ENCODE data around the gene CPD.

GRCh38 chr17:30379903-30380381 is 1.2 kb downstream of the CPD start:
- no peak for TF ChIP-seq CTCF (IDR thresholded peaks at IDR 0.05; ENCODE audit: insufficient read depth, low read length, poor library complexity, severe bottlenecking)
- no peak for TF ChIP-seq EZH2phosphoT487 (conservative IDR thresholded peaks at IDR 0.05; ENCODE audit: low read length)
